PFSK-1 (cell line): ENCODE measurements around the gene ZNF189.

ENCODE experiments used
- FOXP2 ChIP-seq: optimal IDR thresholded peaks from 2 replicates; pipeline ENCODE3; 2011; ENCODE audit warnings: borderline replicate concordance, control low read depth, inconsistent platforms; ENCODE audit not compliant: insufficient read depth; ENCODE audit errors: extremely low read length, extremely low read depth
- POLR2AphosphoS5 ChIP-seq: IDR thresholded peaks from 2 replicates; pipeline ENCODE4 v1.6.1; 2012; ENCODE audit warnings: low read depth, mild to moderate bottlenecking, control low read depth, low read length, moderate library complexity
- SIN3A ChIP-seq: IDR thresholded peaks from 2 replicates; pipeline ENCODE4 v1.6.1; 2012; ENCODE audit warnings: mild to moderate bottlenecking, low read length, moderate library complexity, borderline replicate concordance; ENCODE audit not compliant: insufficient read depth
- TAF1 ChIP-seq: IDR thresholded peaks from 2 replicates; pipeline ENCODE4 v1.6.1; 2012; ENCODE audit warnings: low read length, control low read depth, borderline replicate concordance; ENCODE audit not compliant: insufficient read depth
- TF ChIP-seq, protein P1 (sequence below), 2 experiments: IDR thresholded peaks; 2 replicates each; pipeline versions ENCODE4 v1.6.1 to v1.8.0; 2011 to 2012; ENCODE audit warnings: low read depth in 2 of 2, low read length in 2 of 2, control low read depth in 1 of 2, inconsistent platforms in 1 of 2, mild to moderate bottlenecking in 1 of 2, moderate library complexity in 1 of 2; ENCODE audit not compliant: insufficient read depth in 1 of 2

ZNF189 gene

GRCh38 chr9:101445353-101446029 lies 46.8 kb downstream of the ZNF189 start:
- TF ChIP-seq, protein P1, sequence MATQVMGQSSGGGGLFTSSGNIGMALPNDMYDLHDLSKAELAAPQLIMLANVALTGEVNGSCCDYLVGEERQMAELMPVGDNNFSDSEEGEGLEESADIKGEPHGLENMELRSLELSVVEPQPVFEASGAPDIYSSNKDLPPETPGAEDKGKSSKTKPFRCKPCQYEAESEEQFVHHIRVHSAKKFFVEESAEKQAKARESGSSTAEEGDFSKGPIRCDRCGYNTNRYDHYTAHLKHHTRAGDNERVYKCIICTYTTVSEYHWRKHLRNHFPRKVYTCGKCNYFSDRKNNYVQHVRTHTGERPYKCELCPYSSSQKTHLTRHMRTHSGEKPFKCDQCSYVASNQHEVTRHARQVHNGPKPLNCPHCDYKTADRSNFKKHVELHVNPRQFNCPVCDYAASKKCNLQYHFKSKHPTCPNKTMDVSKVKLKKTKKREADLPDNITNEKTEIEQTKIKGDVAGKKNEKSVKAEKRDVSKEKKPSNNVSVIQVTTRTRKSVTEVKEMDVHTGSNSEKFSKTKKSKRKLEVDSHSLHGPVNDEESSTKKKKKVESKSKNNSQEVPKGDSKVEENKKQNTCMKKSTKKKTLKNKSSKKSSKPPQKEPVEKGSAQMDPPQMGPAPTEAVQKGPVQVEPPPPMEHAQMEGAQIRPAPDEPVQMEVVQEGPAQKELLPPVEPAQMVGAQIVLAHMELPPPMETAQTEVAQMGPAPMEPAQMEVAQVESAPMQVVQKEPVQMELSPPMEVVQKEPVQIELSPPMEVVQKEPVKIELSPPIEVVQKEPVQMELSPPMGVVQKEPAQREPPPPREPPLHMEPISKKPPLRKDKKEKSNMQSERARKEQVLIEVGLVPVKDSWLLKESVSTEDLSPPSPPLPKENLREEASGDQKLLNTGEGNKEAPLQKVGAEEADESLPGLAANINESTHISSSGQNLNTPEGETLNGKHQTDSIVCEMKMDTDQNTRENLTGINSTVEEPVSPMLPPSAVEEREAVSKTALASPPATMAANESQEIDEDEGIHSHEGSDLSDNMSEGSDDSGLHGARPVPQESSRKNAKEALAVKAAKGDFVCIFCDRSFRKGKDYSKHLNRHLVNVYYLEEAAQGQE (IDR thresholded peaks at IDR 0.05; ENCODE audit: insufficient read depth in 1 of 2, low read depth in 2 of 2, low read length in 2 of 2), result no peak
- no peak for TF ChIP-seq POLR2AphosphoS5
- no peak for TF ChIP-seq SIN3A
- no peak for TF ChIP-seq TAF1
- TF ChIP-seq FOXP2, result no peak

GRCh38 chr9:101446732-101447131 lies 48.1 kb downstream of the ZNF189 start:
- TF ChIP-seq FOXP2 (no peak), SIN3A (no peak), TAF1 (no peak), POLR2AphosphoS5 (no peak)
- TF ChIP-seq, protein P1 (IDR thresholded peaks at IDR 0.05; ENCODE audit: insufficient read depth in 1 of 2, low read depth in 2 of 2, low read length in 2 of 2), result no peak

GRCh38 chr9:101448680-101449070 lies 50.0 kb downstream of the ZNF189 start:
- TF ChIP-seq POLR2AphosphoS5 (no peak), FOXP2 (no peak), SIN3A (no peak), TAF1 (no peak)
- TF ChIP-seq, protein P1 (IDR thresholded peaks at IDR 0.05; ENCODE audit: insufficient read depth in 1 of 2, low read depth in 2 of 2, low read length in 2 of 2), result no peak

DNA sequence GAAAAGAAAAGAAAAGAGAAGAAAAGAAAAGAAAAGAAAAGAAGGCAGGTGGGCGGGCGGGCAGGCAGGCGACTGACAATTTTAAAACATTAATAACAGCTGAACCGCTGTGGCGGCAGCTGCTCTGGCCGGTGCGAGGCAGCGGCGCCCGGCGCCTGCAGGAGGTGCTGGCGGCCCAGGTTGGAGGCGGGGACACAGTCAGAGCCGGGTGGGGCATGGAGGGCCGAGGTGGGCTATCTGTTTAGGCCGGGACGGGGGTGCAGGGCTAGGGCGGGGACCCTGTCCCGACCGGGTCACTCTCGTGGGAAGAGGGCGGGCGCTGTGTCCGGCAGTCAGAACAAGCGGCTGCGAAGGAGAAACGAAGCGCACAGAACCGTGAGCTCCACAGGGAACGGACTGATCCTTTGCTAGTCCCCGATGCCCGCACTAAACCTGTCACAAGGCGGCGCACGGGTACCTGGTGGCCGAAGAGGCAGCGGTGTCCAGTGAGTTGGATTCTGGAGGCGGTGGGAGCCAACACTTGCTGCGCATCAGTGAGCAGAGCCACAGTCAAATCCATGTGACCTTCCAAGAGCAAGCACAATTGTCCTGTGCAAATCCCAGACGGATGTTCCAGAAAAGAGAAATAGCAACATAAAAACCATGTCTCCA lies 50.5 kb downstream of the ZNF189 start:
- TF ChIP-seq POLR2AphosphoS5, result no peak
- TF ChIP-seq TAF1, result no peak
- TF ChIP-seq FOXP2, result no peak
- TF ChIP-seq, protein P1 (IDR thresholded peaks at IDR 0.05; ENCODE audit: insufficient read depth in 1 of 2, low read depth in 2 of 2, low read length in 2 of 2), result no peak
- no peak for TF ChIP-seq SIN3A

DNA sequence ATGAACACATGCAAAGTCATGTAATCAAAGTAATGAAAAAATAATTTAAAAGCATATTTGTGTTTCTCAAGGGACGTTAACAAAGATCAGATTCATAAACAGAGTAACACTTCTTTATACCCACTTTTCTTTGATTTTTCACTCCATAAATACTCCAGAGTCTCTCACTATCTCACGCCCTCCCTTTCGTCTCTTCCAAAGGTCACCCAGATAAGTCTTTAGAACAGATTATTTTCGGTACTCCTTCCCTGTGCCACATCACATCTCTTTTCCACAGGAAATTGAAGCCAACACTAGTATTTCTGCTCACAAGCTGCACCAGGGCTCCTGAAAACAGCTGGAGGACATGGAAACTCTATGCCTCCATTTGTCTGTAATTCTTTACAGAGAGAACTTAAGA lies 52.3 kb downstream of the ZNF189 start:
- TF ChIP-seq SIN3A, result no peak
- TF ChIP-seq TAF1, result no peak
- TF ChIP-seq, protein P1 (IDR thresholded peaks at IDR 0.05; ENCODE audit: insufficient read depth in 1 of 2, low read depth in 2 of 2, low read length in 2 of 2), result no peak
- no peak for TF ChIP-seq POLR2AphosphoS5
- no peak for TF ChIP-seq FOXP2
